ENCODE results near the gene TLR6.

TLR6 gene

DNA sequence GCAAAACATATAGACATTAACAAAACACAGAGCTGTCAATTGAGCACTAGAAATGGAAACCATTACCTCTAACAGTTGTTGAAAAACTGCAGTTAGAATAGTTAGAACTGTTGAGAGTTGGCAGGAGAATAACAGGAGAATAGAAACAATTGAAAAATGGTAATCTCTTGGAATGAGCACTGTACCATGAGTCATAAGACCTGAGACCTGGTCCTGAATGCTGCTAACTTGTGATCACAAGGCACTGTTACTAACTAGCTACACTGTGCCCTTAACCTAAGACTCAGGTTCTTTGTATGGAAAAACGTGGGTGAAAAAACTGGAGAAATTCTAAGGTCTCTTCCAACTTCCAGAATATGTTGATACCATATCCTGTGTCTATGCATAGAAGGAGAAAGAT, 40.3 kb upstream of the TLR6 start:
- Histone ChIP-seq H3K18ac (ENCODE audit: low read depth in 1 of 2, low read length in 2 of 2) (no peak overlapping the region), H3K79me1 (replicated peaks; ENCODE audit: low read length, poor library complexity, severe bottlenecking) (peaks cover 35% of the 10 kb centered on the region), H3K36me3 (ENCODE audit: control insufficient read depth in 1 of 2, insufficient read depth in 2 of 2, low read depth in 1 of 2, low read length in 2 of 2) (peaks cover 20 to 91% of the 10 kb centered on the region in 2 experiments), H4K8ac (ENCODE audit: low read length) (no peak overlapping the region), H3K23ac (ENCODE audit: low read length in 2 of 2) (no peak overlapping the region), H3K9me3 (ENCODE audit: control insufficient read depth, low read length) (no peaks in the 10 kb centered on the region), H3K27ac (ENCODE audit: low read length, poor library complexity, severe bottlenecking) (peak overlapping the region; percentile 31), H2BK15ac (ENCODE audit: low read depth, poor library complexity, severe bottlenecking) (no peak overlapping the region), H3K14ac (ENCODE audit: low read length in 2 of 2) (no peak overlapping the region), H3K9ac (ENCODE audit: low read length) (no peak overlapping the region), H3K4me3 (ENCODE audit: insufficient read depth in 1 of 2, low read depth in 1 of 2, low read length in 2 of 2) (no peak overlapping the region), H3K4me1 (ENCODE audit: control insufficient read depth, insufficient read depth, low read depth, low read length) (peaks cover 4% of the 10 kb centered on the region), H2BK5ac (ENCODE audit: low read depth, low read length, poor library complexity, severe bottlenecking) (no peak overlapping the region), H3K4ac (ENCODE audit: low read depth in 1 of 2, low read length in 2 of 2) (no peak overlapping the region), H2BK12ac (ENCODE audit: low read length in 2 of 2) (no peak overlapping the region), H2BK120ac (ENCODE audit: low read depth, low read length) (no peak overlapping the region), H2AFZ (ENCODE audit: low read depth, low read length) (no peak overlapping the region), H2AK5ac (ENCODE audit: low read length, severe bottlenecking) (no peak overlapping the region), H3K4me2 (ENCODE audit: low read length, poor library complexity, severe bottlenecking) (no peak overlapping the region), H3K27me3 (ENCODE audit: control insufficient read depth in 1 of 2, insufficient read depth in 1 of 2, low read length in 2 of 2) (no peaks in the 10 kb centered on the region), H4K91ac (ENCODE audit: low read length) (no peak overlapping the region)
- WGBS, result no CpG with 5 or more reads among the region's 1 CpG
- no peak for DNase-seq

- no peak overlapping the region for H2BK5ac ChIP-seq (ENCODE audit: low read depth, low read length, poor library complexity, severe bottlenecking)
- no peaks in the 10 kb centered on the region for H3K9me3 ChIP-seq (ENCODE audit: control insufficient read depth, low read length)
Measured at GRCh38 chr4:38894322-38894982, 37.8 kb upstream of the TLR6 start.

GRCh38 chr4:38891051-38891983, 34.7 kb upstream of the TLR6 start:
- DNase-seq, result no peak
- WGBS, result 94% methylated on average over 9 of the region's 10 CpGs

More at GRCh38 chr4:38894322-38894982, 37.8 kb upstream of the TLR6 start:
- Histone ChIP-seq H2AFZ (ENCODE audit: low read depth, low read length) (no peak overlapping the region), H3K79me1 (replicated peaks; ENCODE audit: low read length, poor library complexity, severe bottlenecking) (peaks cover 27% of the 10 kb centered on the region), H3K18ac (ENCODE audit: low read depth in 1 of 2, low read length in 2 of 2) (no peak overlapping the region), H3K4ac (ENCODE audit: low read depth in 1 of 2, low read length in 2 of 2) (no peak overlapping the region), H3K27me3 (ENCODE audit: control insufficient read depth in 1 of 2, insufficient read depth in 1 of 2, low read length in 2 of 2) (no peaks in the 10 kb centered on the region), H3K4me2 (ENCODE audit: low read length, poor library complexity, severe bottlenecking) (no peak overlapping the region), H3K36me3 (ENCODE audit: control insufficient read depth in 1 of 2, insufficient read depth in 2 of 2, low read depth in 1 of 2, low read length in 2 of 2) (peaks cover 24 to 84% of the 10 kb centered on the region in 2 experiments), H3K23ac (ENCODE audit: low read length in 2 of 2) (no peak overlapping the region), H3K27ac (ENCODE audit: low read length, poor library complexity, severe bottlenecking) (peak overlapping the region; percentile 36), H2AK5ac (ENCODE audit: low read length, severe bottlenecking) (no peak overlapping the region), H2BK12ac (ENCODE audit: low read length in 2 of 2) (no peak overlapping the region), H4K91ac (ENCODE audit: low read length) (no peak overlapping the region), H2BK15ac (ENCODE audit: low read depth, poor library complexity, severe bottlenecking) (no peak overlapping the region), H3K9ac (ENCODE audit: low read length) (no peak overlapping the region), H3K4me1 (ENCODE audit: control insufficient read depth, insufficient read depth, low read depth, low read length) (peaks cover 9% of the 10 kb centered on the region), H2BK120ac (ENCODE audit: low read depth, low read length) (no peak overlapping the region), H3K4me3 (ENCODE audit: insufficient read depth in 1 of 2, low read depth in 1 of 2, low read length in 2 of 2) (no peak overlapping the region), H3K14ac (ENCODE audit: low read length in 2 of 2) (no peak overlapping the region), H4K8ac (ENCODE audit: low read length) (peak overlapping the region; percentile 15)
- DNase-seq, result peak; percentile 36
- WGBS, result 96% methylated on average over 6 of the region's 7 CpGs

DNA sequence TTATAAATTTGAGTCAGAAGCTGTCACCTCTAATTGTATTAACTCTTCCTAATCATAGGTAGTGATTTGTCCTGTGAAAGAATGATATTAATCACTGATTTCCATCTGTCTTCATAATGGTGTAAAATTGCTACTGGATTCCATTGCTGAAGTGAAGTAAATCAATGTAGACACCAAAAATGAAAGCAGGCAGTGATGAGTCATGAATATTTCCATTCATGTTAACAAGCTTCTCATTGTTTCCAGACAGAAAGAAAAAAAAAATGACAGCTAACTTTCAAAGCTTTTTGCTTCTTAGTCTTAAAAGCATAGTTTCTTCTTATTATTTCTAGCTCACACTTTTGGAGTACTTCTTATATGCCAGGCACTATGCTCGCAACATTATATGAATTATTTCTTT, 32.5 kb upstream of the TLR6 start:
- Histone ChIP-seq H2BK120ac (ENCODE audit: low read depth, low read length) (no peak overlapping the region), H2BK15ac (ENCODE audit: low read depth, poor library complexity, severe bottlenecking) (no peak overlapping the region), H3K79me1 (replicated peaks; ENCODE audit: low read length, poor library complexity, severe bottlenecking) (peaks cover 9% of the 10 kb centered on the region), H3K4ac (ENCODE audit: low read depth in 1 of 2, low read length in 2 of 2) (no peak overlapping the region), H3K14ac (ENCODE audit: low read length in 2 of 2) (no peak overlapping the region), H2AK5ac (ENCODE audit: low read length, severe bottlenecking) (no peak overlapping the region), H3K18ac (ENCODE audit: low read depth in 1 of 2, low read length in 2 of 2) (no peak overlapping the region), H2AFZ (ENCODE audit: low read depth, low read length) (no peak overlapping the region), H3K4me1 (ENCODE audit: control insufficient read depth, insufficient read depth, low read depth, low read length) (peaks cover 6% of the 10 kb centered on the region), H3K23ac (ENCODE audit: low read length in 2 of 2) (no peak overlapping the region), H3K4me2 (ENCODE audit: low read length, poor library complexity, severe bottlenecking) (no peak overlapping the region), H2BK5ac (ENCODE audit: low read depth, low read length, poor library complexity, severe bottlenecking) (no peak overlapping the region), H3K27me3 (ENCODE audit: control insufficient read depth in 1 of 2, insufficient read depth in 1 of 2, low read length in 2 of 2) (no peaks in the 10 kb centered on the region), H3K4me3 (ENCODE audit: insufficient read depth in 1 of 2, low read depth in 1 of 2, low read length in 2 of 2) (no peak overlapping the region), H3K36me3 (ENCODE audit: control insufficient read depth in 1 of 2, insufficient read depth in 2 of 2, low read depth in 1 of 2, low read length in 2 of 2) (peaks cover 18 to 72% of the 10 kb centered on the region in 2 experiments), H3K9ac (ENCODE audit: low read length) (peak overlapping the region; percentile 75), H2BK12ac (ENCODE audit: low read length in 2 of 2) (no peak overlapping the region), H3K9me3 (ENCODE audit: control insufficient read depth, low read length) (no peaks in the 10 kb centered on the region), H4K8ac (ENCODE audit: low read length) (no peak overlapping the region), H3K27ac (ENCODE audit: low read length, poor library complexity, severe bottlenecking) (peak overlapping the region; percentile 96), H4K91ac (ENCODE audit: low read length) (no peak overlapping the region)
- DNase-seq, result peak; percentile 87
- no CpG with 5 or more reads among the region's 1 CpG for WGBS

More at GRCh38 chr4:38891051-38891983, 34.7 kb upstream of the TLR6 start:
- peak overlapping the region; percentile 54 for H3K9ac ChIP-seq (ENCODE audit: low read length)
- H2BK12ac ChIP-seq (ENCODE audit: low read length in 2 of 2), result peak overlapping the region in 1 of 2 experiments; percentile 21
- H4K91ac ChIP-seq (ENCODE audit: low read length), result no peak overlapping the region
- H3K4me3 ChIP-seq (ENCODE audit: insufficient read depth in 1 of 2, low read depth in 1 of 2, low read length in 2 of 2), result peak overlapping the region in 1 of 2 experiments; percentile 11
- H3K27ac ChIP-seq (ENCODE audit: low read length, poor library complexity, severe bottlenecking), result peak overlapping the region; percentile 96
- no peak overlapping the region for H2BK120ac ChIP-seq (ENCODE audit: low read depth, low read length)
- no peak overlapping the region for H3K4me2 ChIP-seq (ENCODE audit: low read length, poor library complexity, severe bottlenecking)
- peaks cover 18% of the 10 kb centered on the region for H3K79me1 ChIP-seq (replicated peaks; ENCODE audit: low read length, poor library complexity, severe bottlenecking)
- peak overlapping the region; percentile 93 for H2AK5ac ChIP-seq (ENCODE audit: low read length, severe bottlenecking)
- no peaks in the 10 kb centered on the region for H3K9me3 ChIP-seq (ENCODE audit: control insufficient read depth, low read length)
- no peaks in the 10 kb centered on the region for H3K27me3 ChIP-seq (ENCODE audit: control insufficient read depth in 1 of 2, insufficient read depth in 1 of 2, low read length in 2 of 2)
- H4K8ac ChIP-seq (ENCODE audit: low read length), result peak overlapping the region; percentile 66
- H3K4ac ChIP-seq (ENCODE audit: low read depth in 1 of 2, low read length in 2 of 2), result no peak overlapping the region
- no peak overlapping the region for H2BK15ac ChIP-seq (ENCODE audit: low read depth, poor library complexity, severe bottlenecking)
- no peak overlapping the region for H3K14ac ChIP-seq (ENCODE audit: low read length in 2 of 2)
- peak overlapping the region in 1 of 2 experiments; percentile 94 for H3K23ac ChIP-seq (ENCODE audit: low read length in 2 of 2)
- H2AFZ ChIP-seq (ENCODE audit: low read depth, low read length), result no peak overlapping the region
- peak overlapping the region; percentile 68 for H2BK5ac ChIP-seq (ENCODE audit: low read depth, low read length, poor library complexity, severe bottlenecking)
- H3K18ac ChIP-seq (ENCODE audit: low read depth in 1 of 2, low read length in 2 of 2), result no peak overlapping the region
- H3K4me1 ChIP-seq (ENCODE audit: control insufficient read depth, insufficient read depth, low read depth, low read length), result peaks cover 7% of the 10 kb centered on the region
- peaks cover 18 to 76% of the 10 kb centered on the region in 2 experiments for H3K36me3 ChIP-seq (ENCODE audit: control insufficient read depth in 1 of 2, insufficient read depth in 2 of 2, low read depth in 1 of 2, low read length in 2 of 2)

Data from mesenchymal stem cell (in vitro differentiated cells and primary cell).